Ovary (tissue), 3 donors: ENCODE data around the gene HK1.

Source experiments
- CTCF ChIP-seq, 3 donors: fragments of 450-650 bp in 2 of 3; fragments of 200-600 bp in 1 of 3; IDR thresholded peaks; one replicate each; pipeline versions ENCODE4 v1.5.1 to v1.8.0; 2016 to 2022; ENCODE audit warnings: antibody characterized with exemption in 3 of 3, mild to moderate bottlenecking in 1 of 3
- EP300 ChIP-seq: sonication (generic); formaldehyde crosslinking; IDR thresholded peaks from one replicate; pipeline ENCODE4 v1.6.1; 2017; ENCODE audit warnings: antibody characterized with exemption
- POLR2A ChIP-seq: fragments of 450-650 bp; IDR thresholded peaks from one replicate; pipeline ENCODE4 v1.6.1; 2017; ENCODE audit warnings: antibody characterized with exemption, mild to moderate bottlenecking, moderate library complexity
- donor health status: DM: no; HTN: no; CAD: no.

DNA sequence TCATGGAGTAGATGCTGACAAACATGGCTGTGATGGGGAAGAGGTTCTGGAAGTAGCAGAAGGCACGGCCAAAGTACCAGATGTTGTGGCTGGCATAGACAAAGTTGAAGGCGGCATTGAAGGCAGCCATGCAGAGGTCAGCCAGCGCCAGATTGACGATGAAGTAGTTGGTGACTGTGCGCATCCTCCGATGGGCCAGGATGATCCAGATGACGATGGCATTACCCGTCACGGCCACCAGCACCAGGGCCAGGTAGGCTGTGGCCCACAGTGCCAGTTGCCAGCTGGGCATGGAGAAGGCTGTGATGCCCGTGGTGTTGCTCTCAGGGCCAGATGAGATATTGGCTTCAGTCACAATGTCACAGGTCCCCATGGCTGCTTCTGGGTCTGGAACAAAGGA, 137.7 kb downstream of the HK1 start:
- TF ChIP-seq CTCF (IDR thresholded peaks at IDR 0.05) (no peak), EP300 (no peak), POLR2A (no peak)
